ENCODE data around the gene TDRD10. TPM values are rescaled to one million over a fixed set of nuclear protein-coding genes. Genes with fewer than 3 reads are reported as not detected.

TDRD10 gene
- total RNA-seq, 4 donors from 2014 or later: 2.3 to 5.0 (median 4.3) TPM

DNA sequence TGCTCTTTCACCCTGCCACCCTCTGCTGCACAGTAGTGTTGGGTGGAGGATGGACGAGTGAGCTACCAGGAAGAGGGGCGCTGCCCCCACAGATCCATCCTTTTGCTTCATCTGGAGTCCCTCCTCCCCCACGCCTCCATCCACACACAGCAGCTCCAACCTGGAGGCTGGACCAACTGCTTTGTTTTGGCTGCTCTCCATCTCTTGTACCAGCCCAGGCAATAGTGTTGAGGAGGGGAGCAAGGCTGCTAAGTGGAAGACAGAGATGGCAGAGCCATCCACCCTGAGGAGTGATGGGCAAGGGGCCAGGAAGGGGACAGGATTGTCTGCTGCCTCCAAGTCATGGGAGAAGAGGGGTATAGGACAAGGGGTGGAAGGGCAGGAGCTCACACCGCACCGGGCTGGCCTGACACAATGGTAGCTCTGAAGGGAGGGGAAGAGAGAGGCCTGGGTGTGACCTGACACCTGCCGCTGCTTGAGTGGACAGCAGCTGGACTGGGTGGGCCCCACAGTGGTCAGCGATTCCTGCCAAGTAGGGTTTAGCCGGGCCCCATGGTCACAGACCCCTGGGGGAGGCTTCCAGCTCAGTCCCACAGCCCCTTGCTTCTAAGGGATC lies 74.0 kb downstream of the TDRD10 start:
- Histone ChIP-seq H3K9me3 (no peaks in the 10 kb centered on the region), H3K27me3 (peaks cover 0 to 14% (median 0%) of the 10 kb centered on the region in 4 donors), H3K27ac (replicated peaks in 1 of 4) (no peak overlapping the region), H3K4me1 (peaks cover 11 to 14% (median 11%) of the 10 kb centered on the region in 4 donors), H3K36me3 (peaks cover 0 to 35% (median 31%) of the 10 kb centered on the region in 4 donors), H3K4me3 (no peak overlapping the region)
- WGBS: 78% methylated on average over 8 of the region's 8 CpGs
- TF ChIP-seq, protein P1, sequence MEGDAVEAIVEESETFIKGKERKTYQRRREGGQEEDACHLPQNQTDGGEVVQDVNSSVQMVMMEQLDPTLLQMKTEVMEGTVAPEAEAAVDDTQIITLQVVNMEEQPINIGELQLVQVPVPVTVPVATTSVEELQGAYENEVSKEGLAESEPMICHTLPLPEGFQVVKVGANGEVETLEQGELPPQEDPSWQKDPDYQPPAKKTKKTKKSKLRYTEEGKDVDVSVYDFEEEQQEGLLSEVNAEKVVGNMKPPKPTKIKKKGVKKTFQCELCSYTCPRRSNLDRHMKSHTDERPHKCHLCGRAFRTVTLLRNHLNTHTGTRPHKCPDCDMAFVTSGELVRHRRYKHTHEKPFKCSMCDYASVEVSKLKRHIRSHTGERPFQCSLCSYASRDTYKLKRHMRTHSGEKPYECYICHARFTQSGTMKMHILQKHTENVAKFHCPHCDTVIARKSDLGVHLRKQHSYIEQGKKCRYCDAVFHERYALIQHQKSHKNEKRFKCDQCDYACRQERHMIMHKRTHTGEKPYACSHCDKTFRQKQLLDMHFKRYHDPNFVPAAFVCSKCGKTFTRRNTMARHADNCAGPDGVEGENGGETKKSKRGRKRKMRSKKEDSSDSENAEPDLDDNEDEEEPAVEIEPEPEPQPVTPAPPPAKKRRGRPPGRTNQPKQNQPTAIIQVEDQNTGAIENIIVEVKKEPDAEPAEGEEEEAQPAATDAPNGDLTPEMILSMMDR (IDR thresholded peaks at IDR 0.05): no peak
- no peak for TF ChIP-seq EP300 (IDR thresholded peaks at IDR 0.05)
- no peak for TF ChIP-seq POLR2A (IDR thresholded peaks at IDR 0.05; ENCODE audit: low read depth)
- no peak for TF ChIP-seq POLR2AphosphoS5 (IDR thresholded peaks at IDR 0.05)
- DNase-seq (ENCODE audit: extremely low spot score): no peak
- intact Hi-C loops (cut with DNase I): no loop called here

DNA sequence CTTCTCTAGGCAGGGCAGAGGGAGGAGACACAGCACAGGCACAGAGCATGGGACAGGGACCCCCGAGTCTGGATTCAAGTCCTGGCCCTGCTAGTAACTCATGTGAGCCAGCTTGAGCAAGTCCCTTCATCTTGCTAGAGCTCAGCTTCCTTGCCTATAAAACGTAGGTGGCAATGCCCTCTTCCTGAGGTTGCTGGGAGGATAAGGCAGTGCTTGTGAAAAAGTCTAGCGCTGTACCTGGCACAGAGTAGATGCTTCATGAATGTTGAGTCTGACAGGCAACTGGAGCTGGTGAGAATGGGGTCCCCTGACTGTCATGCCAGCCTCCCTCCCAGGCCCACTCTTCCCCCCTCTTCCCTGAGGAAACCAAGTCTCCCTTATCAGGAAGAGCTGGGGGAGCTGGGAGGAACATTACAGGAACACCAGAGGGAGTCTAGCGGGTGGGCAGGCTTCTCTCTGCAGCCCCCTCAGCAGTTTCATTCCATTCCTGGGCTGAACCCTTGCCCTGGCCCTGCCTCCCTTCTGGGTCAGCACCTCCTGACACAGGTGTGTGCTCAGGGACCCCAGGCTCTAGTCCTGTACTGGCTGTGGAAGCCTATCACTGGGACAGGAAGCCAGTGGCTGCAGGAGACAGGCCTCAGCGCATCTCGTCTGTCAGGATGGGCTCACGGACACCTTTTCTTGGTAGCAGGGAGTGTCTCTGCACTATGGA lies 75.5 kb downstream of the TDRD10 start:
- Histone ChIP-seq H3K27ac (replicated peaks in 1 of 4) (peak overlapping the region in 2 of 4 donors; percentile 28 to 39), H3K4me1 (peaks cover 11 to 14% (median 11%) of the 10 kb centered on the region in 4 donors), H3K36me3 (peaks cover 3 to 49% (median 45%) of the 10 kb centered on the region in 4 donors), H3K9me3 (no peaks in the 10 kb centered on the region), H3K27me3 (peaks cover 0 to 4% (median 0%) of the 10 kb centered on the region in 4 donors), H3K4me3 (no peak overlapping the region)
- WGBS: 70% methylated on average over 4 of the region's 7 CpGs
- no peak for DNase-seq (ENCODE audit: extremely low spot score)
- intact Hi-C loops (cut with DNase I): no loop called here
- no peak for TF ChIP-seq POLR2AphosphoS5 (IDR thresholded peaks at IDR 0.05)
- no peak for TF ChIP-seq POLR2A (IDR thresholded peaks at IDR 0.05; ENCODE audit: low read depth)
- TF ChIP-seq, protein P1 (IDR thresholded peaks at IDR 0.05): no peak
- no peak for TF ChIP-seq EP300 (IDR thresholded peaks at IDR 0.05)

DNA sequence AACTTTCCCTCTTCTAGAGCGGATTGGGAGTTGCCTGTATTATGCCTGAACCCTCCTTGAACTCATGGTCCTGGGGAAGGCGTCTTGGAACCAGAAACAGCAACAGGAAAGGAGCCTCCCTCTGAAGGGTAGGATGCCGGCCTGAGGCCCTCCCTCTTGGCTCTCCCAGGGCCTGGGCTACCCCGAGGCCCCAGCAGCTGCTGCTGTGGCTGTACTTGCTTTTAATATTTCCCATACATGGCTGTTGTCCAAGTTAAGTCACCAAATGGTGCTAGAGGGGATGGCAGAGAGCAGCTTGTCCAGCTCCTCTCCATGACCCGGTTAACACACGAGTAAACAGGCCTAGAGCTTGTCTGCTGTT lies 76.0 kb downstream of the TDRD10 start:
- TF ChIP-seq, protein P1 (IDR thresholded peaks at IDR 0.05): no peak
- no peak for TF ChIP-seq POLR2AphosphoS5 (IDR thresholded peaks at IDR 0.05)
- no peak for TF ChIP-seq POLR2A (IDR thresholded peaks at IDR 0.05; ENCODE audit: low read depth)
- TF ChIP-seq EP300 (IDR thresholded peaks at IDR 0.05): no peak
- Histone ChIP-seq H3K4me1 (peaks cover 11 to 14% (median 11%) of the 10 kb centered on the region in 4 donors), H3K36me3 (peaks cover 9 to 54% (median 50%) of the 10 kb centered on the region in 4 donors), H3K9me3 (no peaks in the 10 kb centered on the region), H3K4me3 (no peak overlapping the region), H3K27ac (replicated peaks in 1 of 4) (peak overlapping the region in 2 of 4 donors; percentile 28 to 39), H3K27me3 (no peaks in the 10 kb centered on the region)
- 47% methylated on average over 2 of the region's 6 CpGs for WGBS
- intact Hi-C loops (cut with DNase I): no loop called here
- no peak for DNase-seq (ENCODE audit: extremely low spot score)

DNA sequence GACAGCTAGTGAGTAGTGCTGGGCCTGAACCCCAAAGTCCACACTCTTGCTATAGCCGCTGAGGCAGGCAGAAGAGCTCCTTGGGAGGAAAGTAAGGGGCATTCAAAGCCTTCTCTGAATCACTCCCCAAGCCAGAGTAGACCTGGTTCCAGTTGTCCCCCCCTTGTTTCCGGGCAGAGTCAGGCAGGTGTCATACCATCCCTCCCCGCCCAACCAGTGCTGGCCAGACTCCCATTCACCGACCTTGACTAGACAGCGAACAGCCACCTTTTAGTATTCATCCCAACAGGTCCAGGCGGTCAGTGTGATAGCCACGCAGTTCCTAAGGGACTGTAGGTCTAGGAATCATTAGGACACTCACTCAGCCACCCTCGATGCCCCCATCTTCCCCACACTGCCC lies 77.4 kb downstream of the TDRD10 start:
- DNase-seq (ENCODE audit: extremely low spot score): no peak
- Histone ChIP-seq H3K36me3 (peaks cover 22 to 68% (median 63%) of the 10 kb centered on the region in 4 donors), H3K4me3 (no peak overlapping the region), H3K27ac (replicated peaks in 1 of 4) (no peak overlapping the region), H3K4me1 (peaks cover 15 to 22% (median 20%) of the 10 kb centered on the region in 4 donors), H3K9me3 (no peaks in the 10 kb centered on the region), H3K27me3 (no peaks in the 10 kb centered on the region)
- intact Hi-C loops (cut with DNase I): no loop called here
- 87% methylated on average over 8 of the region's 8 CpGs for WGBS
- TF ChIP-seq, protein P1 (IDR thresholded peaks at IDR 0.05): no peak
- TF ChIP-seq EP300 (IDR thresholded peaks at IDR 0.05): no peak
- no peak for TF ChIP-seq POLR2A (IDR thresholded peaks at IDR 0.05; ENCODE audit: low read depth)
- no peak for TF ChIP-seq POLR2AphosphoS5 (IDR thresholded peaks at IDR 0.05)

Measured in esophagus muscularis mucosa (tissue), 4 donors.